ENCODE results near the gene TIMM13.

GRCh38 chr19:2440515-2440914 is 13.1 kb upstream of the TIMM13 start:
- no peak for TF ChIP-seq CTCF (IDR thresholded peaks at IDR 0.05; ENCODE audit: control extremely low read depth in 1 of 3, insufficient read depth in 1 of 3, low read depth in 1 of 3, low read length in 3 of 3)
- TF ChIP-seq TAF1 (IDR thresholded peaks at IDR 0.05; ENCODE audit: low read depth, low read length): no peak

Measured in H1 (cell line).